Measurements from ENCODE around the gene TLL2.
A peak's percentile ranks its signal among the peaks of the same experiment; 100 is the strongest.

Gene TLL2

DNA sequence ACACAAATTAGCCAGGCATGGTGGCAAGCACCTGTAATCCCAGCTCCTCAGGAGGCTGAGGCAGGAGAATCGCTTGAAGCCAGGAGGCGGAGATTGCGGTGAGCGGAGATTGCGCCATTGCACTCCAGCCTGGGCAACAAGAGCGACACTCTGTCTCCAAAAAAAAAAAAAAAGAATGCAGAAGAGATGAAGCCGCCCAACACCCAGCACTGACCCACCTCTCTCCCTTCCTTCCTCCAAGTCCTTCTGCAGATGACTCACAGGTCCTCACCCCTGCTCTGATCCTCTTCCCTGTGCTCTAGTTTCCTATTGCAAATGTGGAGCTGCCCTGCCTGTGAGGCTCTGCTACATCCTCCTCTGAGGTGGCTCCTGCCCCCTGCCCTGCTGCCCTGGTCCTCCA is 132.9 kb downstream of the TLL2 start:
- no peak for DNase-seq

GRCh38 chr10:96379758-96380157 is 134.0 kb downstream of the TLL2 start:
- DNase-seq = no peak

- DNase-seq = no peak
Observed at GRCh38 chr10:96378741-96379140, 135.0 kb downstream of the TLL2 start.

DNA sequence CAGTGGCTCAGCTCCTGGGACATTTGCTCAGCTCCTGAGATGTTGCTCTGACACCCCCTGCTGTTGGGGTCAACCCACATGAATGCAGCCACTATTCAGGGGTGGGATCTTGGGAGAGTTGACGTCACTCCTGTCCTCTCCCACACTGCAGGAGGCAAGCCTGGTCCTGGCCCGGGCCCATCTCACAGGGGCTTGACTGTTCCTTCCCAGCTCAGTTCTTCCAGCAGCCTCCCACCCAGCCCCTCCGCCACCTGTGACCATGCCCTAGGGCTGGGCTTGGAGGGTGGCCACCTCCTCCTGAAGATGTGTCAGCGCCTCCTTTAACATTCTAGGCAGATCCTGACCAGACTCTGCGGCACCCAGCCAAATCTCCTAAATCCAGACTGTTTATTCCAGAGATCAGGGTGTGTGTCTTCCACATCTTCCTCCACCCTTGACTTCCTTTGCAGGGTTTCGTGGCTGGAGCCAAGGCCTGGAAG is 135.9 kb downstream of the TLL2 start:
- no peak for DNase-seq

- DNase-seq = no peak
Observed at GRCh38 chr10:96376483-96376882, 137.2 kb downstream of the TLL2 start.

GRCh38 chr10:96374985-96375830 is 138.5 kb downstream of the TLL2 start:
- DNase-seq = peak; percentile 89 to 91

- no peak for DNase-seq
Observed at GRCh38 chr10:96374639-96374984, 139.1 kb downstream of the TLL2 start.

- no peak for DNase-seq
Observed at GRCh38 chr10:96374004-96374403, 139.7 kb downstream of the TLL2 start.

DNA sequence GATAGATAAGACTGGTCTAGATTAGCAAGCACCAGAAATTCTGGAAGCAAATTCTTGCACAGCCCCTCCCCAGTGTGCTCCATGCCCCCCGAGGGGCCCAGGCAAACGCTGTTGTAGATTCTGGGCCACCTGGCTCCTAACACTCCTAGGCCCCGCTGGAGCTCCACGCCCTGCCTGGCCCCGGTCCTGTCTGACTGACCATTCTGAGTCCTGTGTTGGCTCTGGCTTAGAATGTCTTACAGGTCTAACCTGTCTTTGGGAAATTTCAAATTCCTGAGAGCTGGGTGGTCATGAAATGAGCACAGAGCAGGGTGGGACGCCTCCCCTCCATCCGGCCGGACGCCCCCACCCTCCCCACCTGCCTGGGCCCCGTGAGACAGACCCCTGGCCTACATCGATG is 142.4 kb downstream of the TLL2 start:
- DNase-seq = no peak

DNA sequence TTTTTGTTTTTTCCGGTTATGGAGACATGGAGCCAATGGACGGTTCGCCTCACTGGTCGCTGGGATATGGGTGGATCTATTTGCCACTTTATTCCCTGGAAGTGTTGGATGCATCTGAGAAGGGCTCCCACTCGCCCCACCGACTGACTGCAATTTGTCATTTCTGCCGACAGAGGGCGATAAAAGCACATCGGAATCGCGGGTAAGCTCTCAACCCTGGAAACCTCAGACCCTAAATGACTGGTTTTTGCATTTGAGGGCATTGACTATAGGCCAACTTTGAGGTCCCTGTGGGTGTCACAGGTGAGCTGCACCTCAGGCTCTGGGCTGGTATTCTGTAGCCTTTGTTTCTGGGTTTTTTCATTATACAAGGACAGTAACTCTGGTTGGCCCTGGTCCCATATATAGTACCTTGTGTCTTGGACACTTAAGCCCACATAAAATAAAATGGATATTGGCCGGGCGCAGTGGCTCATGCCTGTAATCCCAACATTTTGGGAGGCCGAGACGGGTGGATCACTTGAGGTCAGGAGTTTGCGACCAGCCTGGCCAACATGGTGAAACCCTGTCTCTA is 143.1 kb downstream of the TLL2 start:
- peak; percentile 69 to 71 for DNase-seq

DNA sequence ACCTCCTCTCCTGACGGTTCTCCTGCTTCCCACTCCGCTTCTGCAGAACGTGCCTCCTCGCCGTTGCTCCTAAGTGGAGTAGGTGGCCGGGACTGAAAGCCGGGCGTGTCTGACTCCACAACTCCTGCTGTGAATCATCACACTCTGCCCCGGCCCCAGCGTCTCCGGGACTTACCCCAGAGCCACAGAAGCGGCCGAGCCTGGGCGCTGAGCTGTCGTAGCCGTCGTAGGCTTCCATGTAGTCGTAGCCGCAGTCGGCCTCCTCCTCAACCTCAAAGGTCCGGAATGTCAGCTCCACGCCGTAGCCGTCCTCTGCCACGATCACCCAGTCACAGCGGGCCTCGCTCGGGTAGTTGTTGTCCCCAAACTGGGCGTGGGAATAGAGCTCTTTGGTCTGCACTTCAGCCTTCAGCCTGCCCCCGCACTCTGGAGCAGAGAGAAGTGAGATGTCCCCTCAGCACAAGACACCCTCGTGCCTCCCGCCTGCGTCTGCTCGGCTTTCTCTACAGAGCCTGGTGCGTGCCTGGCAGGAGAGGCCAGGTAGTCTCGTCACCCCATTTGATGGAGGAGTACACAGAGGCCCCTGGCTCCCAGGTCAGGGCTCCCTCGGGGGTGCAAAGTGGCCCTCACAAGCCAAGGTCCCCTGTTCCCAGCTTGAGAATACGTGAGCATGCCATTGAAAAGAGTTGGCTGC is 143.7 kb downstream of the TLL2 start:
- DNase-seq = peak in 1 of 2 experiments; percentile 24

DNA sequence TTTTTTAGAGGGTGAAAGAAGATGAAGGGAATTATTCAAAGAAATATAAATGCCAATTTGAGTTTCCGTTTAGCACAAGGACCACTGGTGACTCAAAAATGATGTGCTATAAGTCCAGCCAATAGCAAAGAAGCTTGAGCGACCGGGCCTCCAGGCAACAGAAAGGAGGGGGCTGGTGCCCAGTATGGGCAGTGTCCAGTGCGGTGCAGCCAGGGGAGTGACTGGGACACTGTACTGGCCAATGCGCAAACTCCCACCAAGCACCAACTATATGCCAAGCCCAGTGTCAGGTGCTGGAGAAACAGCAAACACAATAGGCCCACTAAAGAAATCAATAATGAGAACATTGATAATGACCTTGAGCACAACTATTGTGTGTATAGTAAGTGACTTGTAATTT is 144.8 kb downstream of the TLL2 start:
- no peak for DNase-seq

- DNase-seq = no peak
Observed at GRCh38 chr10:96367470-96367869, 146.3 kb downstream of the TLL2 start.

GRCh38 chr10:96366508-96366907 is 147.2 kb downstream of the TLL2 start:
- DNase-seq = no peak

DNA sequence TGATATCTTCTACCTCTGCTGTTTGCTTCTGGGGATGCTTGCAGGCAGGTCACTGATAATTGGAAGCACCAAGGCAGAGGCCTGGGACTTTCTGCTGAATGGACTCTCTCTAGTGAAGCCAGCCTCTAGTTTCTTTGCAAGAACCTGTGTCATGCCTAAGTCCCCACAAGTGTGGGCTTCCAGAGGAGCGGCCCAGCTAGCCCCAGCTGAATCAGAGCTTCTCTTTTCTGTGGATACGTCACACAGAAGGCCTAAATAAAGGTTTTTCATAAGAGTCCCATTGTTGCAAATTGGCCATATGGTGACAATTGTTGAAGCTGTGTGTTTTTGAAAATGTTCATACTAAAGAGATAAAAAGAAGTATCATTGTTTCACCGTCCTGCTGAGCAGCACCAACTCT is 148.2 kb downstream of the TLL2 start:
- no peak for DNase-seq

DNA sequence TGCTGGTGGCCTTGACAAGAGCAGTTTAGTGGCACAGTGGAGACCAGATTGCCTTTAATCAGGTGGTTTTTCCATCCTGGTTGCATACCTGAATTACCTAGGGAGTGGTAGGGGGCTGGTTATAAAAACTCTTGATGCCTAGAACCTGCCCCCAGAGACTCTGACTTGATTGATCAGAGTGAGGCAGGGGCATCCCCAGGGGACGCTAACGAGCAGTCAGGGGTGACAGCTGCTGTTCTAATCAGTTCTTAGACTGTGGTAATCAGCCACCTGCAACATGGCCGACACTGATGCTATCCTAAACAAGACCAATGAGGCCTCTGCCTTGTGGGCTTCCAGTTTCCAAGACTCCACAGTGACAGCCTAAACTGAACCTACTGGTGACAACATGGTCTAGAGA is 153.0 kb downstream of the TLL2 start:
- DNase-seq = no peak

DNA sequence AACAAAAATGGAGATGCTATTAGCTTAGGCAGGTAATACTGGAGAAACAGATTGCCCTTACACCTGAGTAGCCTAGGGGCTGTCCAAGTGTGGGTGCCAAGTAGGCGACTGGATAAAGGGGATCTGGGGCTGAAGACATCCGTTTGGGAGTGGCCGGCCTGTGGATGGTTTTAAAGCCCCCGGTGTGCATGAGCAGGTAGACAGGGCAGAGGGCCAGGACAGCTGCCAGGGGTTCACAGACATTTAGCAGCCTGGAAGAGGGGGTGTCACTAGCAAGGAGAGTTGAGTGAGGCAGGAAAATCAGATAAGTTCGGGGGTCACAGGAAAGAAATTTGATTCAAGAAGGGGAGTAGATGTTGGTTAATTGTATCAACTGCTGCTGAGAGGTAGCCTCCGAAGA is 153.4 kb downstream of the TLL2 start:
- no peak for DNase-seq

GRCh38 chr10:96359616-96360015 is 154.1 kb downstream of the TLL2 start:
- DNase-seq = no peak

- no peak for DNase-seq
Observed at GRCh38 chr10:96358851-96359540, 154.7 kb downstream of the TLL2 start, which contains the start of gene OPALIN. OPALIN (minus strand) TSS chr10:96359002; CDS start chr10:96358896, 106 bp downstream.

- no peak for DNase-seq
Observed at GRCh38 chr10:96357038-96357620, 156.6 kb downstream of the TLL2 start.

DNA sequence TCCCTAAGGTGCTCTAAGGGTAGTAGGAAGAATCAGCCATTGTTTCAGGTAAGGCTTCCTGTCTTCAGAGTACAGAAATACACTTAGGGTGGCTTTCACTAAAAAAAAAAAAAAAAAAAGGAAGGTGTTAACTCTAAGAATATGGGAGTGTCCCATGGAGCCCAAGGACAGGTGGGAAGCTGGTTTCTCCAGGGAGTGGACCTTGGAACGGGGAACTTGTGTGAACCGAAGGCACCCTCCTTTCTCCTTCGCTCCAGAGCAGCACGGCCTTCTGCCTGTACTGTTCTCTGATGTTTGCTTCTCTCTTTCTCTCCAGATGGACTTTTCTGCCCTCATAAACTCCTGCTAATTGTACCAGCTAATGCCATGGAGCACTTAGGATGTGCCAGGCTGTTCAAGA is 161.1 kb downstream of the TLL2 start:
- no peak for DNase-seq

DNA sequence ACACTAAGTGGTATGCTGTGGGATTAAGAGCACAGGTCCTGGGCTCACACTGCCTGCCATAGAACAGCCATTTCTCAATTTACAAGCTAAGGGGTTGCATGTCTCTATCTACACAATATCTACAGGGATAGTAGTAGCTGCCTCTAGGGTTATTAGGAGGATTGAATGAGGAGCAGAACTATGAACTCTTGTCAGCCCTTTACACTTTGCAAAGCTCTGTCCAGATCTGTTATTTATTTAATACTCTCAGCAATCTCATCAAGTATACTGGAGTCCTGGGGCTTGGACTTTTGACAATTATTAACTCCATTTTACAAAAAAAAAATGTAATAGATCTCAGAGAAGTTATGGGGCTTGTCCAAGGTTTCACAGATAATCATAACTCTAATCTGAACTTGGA is 161.7 kb downstream of the TLL2 start:
- DNase-seq = no peak

- no peak for DNase-seq
Observed at GRCh38 chr10:96346295-96346694, 167.4 kb downstream of the TLL2 start.

All from activated T-cell treated with anti-CD3 and anti-CD28 coated beads, Interleukin-2, amount 50 U/mL, for 48 hours (primary cell).